BLaER1 (cell line): Measurements from ENCODE around the gene SLC23A2.
"Not testable (repeated sequence)": the region's sequence is repeated elsewhere in the genome, so short reads cannot be mapped to it uniquely, and the experiment has no call there.

Source experiments
- H3K27ac ChIP-seq: shearing (Covaris generic); formaldehyde crosslinking; 2 replicates; pipeline ENCODE4 v1.8.1; 2022
- H3K27me3 ChIP-seq: shearing (Covaris generic); formaldehyde crosslinking; 2 replicates; pipeline ENCODE4 v1.8.1; 2022
- H3K36me3 ChIP-seq: shearing (Covaris generic); formaldehyde crosslinking; 2 replicates; pipeline ENCODE4 v1.8.1; 2022
- H3K4me1 ChIP-seq: shearing (Covaris generic); formaldehyde crosslinking; 2 replicates; pipeline ENCODE4 v1.8.1; 2022
- H3K4me2 ChIP-seq: shearing (Covaris generic); formaldehyde crosslinking; 2 replicates; pipeline ENCODE4 v1.8.1; 2022
- H3K4me3 ChIP-seq: shearing (Covaris generic); formaldehyde crosslinking; 2 replicates; pipeline ENCODE4 v1.8.1; 2022
- H3K9ac ChIP-seq: shearing (Covaris generic); formaldehyde crosslinking; 2 replicates; pipeline ENCODE4 v1.8.1; 2022
- H3K9me3 ChIP-seq: shearing (Covaris generic); formaldehyde crosslinking; 2 replicates; pipeline ENCODE4 v1.8.1; 2022
- H4K20me1 ChIP-seq: shearing (Covaris generic); formaldehyde crosslinking; 2 replicates; pipeline ENCODE4 v1.8.1; 2022
- Cebpa-rat ChIP-seq: shearing (Covaris generic); IDR thresholded peaks from 2 replicates; pipeline ENCODE4 v1.8.1; 2022

SLC23A2 gene

DNA sequence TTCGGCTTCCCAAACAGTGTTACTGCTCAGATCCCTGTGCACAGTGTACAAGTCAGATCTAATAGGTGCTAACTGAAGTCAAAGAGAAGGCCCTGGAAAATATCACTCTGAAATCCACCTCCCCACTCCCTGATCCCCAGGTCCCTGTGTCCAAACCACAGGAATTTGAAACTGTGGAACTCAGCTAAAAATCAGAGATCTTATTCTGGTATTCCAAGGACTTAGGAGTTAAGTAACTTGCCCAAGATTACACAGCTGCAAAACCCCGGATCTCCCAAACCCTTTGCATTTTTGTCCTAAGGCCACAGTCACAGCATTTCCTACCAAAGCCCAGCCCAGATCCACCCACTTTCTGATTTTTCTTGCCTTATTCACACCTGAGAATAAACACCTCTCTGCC, 32.3 kb upstream of the SLC23A2 start:
- peaks cover 9% of the 10 kb centered on the region for H3K4me1 ChIP-seq

GRCh38 chr20:5031701-5032100, 30.4 kb upstream of the SLC23A2 start:
- H3K27me3 ChIP-seq, H3K4me1 ChIP-seq, H3K27ac ChIP-seq, H3K4me3 ChIP-seq, H4K20me1 ChIP-seq, H3K4me2 ChIP-seq, H3K36me3 ChIP-seq, H3K9ac ChIP-seq, H3K9me3 ChIP-seq: not testable (repeated sequence)

More for the DNA sequence above, 32.3 kb upstream of the SLC23A2 start:
- Histone ChIP-seq H3K27me3 (no peaks in the 10 kb centered on the region), H3K9me3 (no peaks in the 10 kb centered on the region), H3K27ac (no peak overlapping the region), H4K20me1 (no peaks in the 10 kb centered on the region), H3K4me2 (no peak overlapping the region), H3K9ac (no peak overlapping the region), H3K36me3 (no peaks in the 10 kb centered on the region), H3K4me3 (no peak overlapping the region)
- TF ChIP-seq Cebpa-rat: no peak

GRCh38 chr20:5031206-5031557, 29.9 kb upstream of the SLC23A2 start:
- no peak overlapping the region for H3K9ac ChIP-seq
- no peak overlapping the region for H3K4me2 ChIP-seq
- H3K36me3 ChIP-seq: no peaks in the 10 kb centered on the region
- TF ChIP-seq Cebpa-rat: no peak
- no peak overlapping the region for H3K27ac ChIP-seq
- H3K27me3 ChIP-seq: no peaks in the 10 kb centered on the region
- peaks cover 9% of the 10 kb centered on the region for H3K4me1 ChIP-seq
- no peaks in the 10 kb centered on the region for H3K9me3 ChIP-seq
- no peak overlapping the region for H3K4me3 ChIP-seq
- H4K20me1 ChIP-seq: no peaks in the 10 kb centered on the region

DNA sequence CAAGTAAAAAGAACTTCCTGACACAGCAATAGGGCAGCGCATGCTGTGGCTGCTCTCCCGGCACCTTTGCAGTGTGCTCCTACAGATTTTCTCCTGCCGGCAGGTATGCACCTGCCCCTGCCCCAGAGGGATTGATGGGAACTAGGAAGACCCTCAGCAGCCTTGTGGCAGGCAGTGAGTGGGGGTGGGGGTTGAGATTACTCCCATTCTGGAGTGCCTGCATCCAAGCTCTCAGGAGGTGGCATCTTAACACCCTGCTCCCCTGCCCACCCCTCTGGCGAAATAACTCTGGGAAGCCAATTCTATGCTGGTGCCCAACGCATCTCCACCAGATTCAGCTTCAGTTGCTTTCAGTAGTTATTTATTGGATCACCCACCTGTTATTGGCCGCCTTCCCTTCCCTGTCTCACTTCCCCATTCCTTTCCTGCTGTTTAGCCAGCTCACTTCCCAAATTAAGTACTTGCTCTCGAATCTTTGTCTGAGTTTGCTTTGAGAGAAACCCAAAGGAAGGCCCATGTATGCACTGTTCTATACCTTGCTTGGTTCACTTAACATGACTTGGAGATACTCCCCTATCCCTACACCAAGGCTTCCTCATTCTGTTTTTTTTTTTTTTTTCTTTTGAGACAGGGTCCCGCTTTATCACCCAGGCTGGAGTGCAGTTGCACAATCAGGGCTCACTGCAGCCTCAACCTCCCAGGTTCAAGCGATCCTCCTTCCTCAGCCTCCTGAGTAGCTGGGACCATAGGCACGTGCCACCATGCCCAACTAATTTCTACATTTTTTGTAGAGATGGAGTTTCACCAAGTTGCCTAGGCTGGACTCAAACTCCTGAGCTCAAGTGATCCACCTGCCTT, 29.3 kb upstream of the SLC23A2 start:
- H3K4me2 ChIP-seq: peak overlapping the region; percentile 36

GRCh38 chr20:5028258-5029059, 27.1 kb upstream of the SLC23A2 start:
- not testable (repeated sequence) for H3K4me3 ChIP-seq, H3K9me3 ChIP-seq, H3K4me2 ChIP-seq, H3K4me1 ChIP-seq, H3K36me3 ChIP-seq, H3K27ac ChIP-seq, H3K9ac ChIP-seq, H3K27me3 ChIP-seq, H4K20me1 ChIP-seq

More for the DNA sequence above, 29.3 kb upstream of the SLC23A2 start:
- no peaks in the 10 kb centered on the region for H3K27me3 ChIP-seq
- peaks cover 9% of the 10 kb centered on the region for H3K4me1 ChIP-seq
- no peak overlapping the region for H3K9ac ChIP-seq
- no peak overlapping the region for H3K4me3 ChIP-seq
- H3K36me3 ChIP-seq: no peaks in the 10 kb centered on the region
- no peaks in the 10 kb centered on the region for H3K9me3 ChIP-seq
- no peak for TF ChIP-seq Cebpa-rat
- no peaks in the 10 kb centered on the region for H4K20me1 ChIP-seq
- H3K27ac ChIP-seq: no peak overlapping the region

- H3K4me3 ChIP-seq: no peak overlapping the region
- H3K4me1 ChIP-seq: peaks cover under 1% of the 10 kb centered on the region; the same call in 1 of the 2 replicates
- no peaks in the 10 kb centered on the region for H4K20me1 ChIP-seq
- H3K9me3 ChIP-seq: no peaks in the 10 kb centered on the region
- no peak overlapping the region for H3K27ac ChIP-seq
- no peaks in the 10 kb centered on the region for H3K27me3 ChIP-seq
- H3K36me3 ChIP-seq: no peaks in the 10 kb centered on the region
- H3K9ac ChIP-seq: no peak overlapping the region
- H3K4me2 ChIP-seq: no peak overlapping the region
- no peak for TF ChIP-seq Cebpa-rat
These were observed 23.7 kb upstream of the SLC23A2 start for GRCh38 chr20:5024982-5025381.

GRCh38 chr20:5024103-5024502, 22.8 kb upstream of the SLC23A2 start:
- H3K9ac ChIP-seq: no peak overlapping the region
- H3K27ac ChIP-seq: no peak overlapping the region
- no peaks in the 10 kb centered on the region for H3K9me3 ChIP-seq
- H3K4me1 ChIP-seq: no peaks in the 10 kb centered on the region
- no peaks in the 10 kb centered on the region for H3K36me3 ChIP-seq
- H3K4me2 ChIP-seq: no peak overlapping the region
- no peaks in the 10 kb centered on the region for H3K27me3 ChIP-seq
- TF ChIP-seq Cebpa-rat: no peak
- H4K20me1 ChIP-seq: no peaks in the 10 kb centered on the region
- no peak overlapping the region for H3K4me3 ChIP-seq

DNA sequence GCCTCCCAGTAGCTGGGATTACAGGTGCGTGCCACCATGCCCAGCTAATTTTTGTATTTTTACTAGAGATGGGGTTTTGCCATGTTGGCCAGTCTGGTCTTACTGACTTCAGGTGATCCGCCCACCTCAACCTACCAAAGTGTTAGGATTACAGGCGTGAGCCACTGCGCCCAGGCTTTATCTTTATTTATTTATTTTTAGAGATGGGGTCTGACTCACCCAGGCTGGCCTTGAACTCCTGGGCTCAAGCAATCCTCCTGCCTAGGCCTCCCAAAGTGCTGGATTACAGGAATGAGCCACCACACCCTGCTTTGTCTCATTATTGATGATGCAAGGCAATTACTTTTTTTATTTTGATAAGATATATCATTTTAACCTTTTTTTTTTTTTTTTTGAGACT, 21.9 kb upstream of the SLC23A2 start:
- not testable (repeated sequence) for H3K4me2 ChIP-seq, H3K4me1 ChIP-seq, H3K27me3 ChIP-seq, H3K4me3 ChIP-seq, H3K27ac ChIP-seq, H3K9me3 ChIP-seq, H3K36me3 ChIP-seq, H4K20me1 ChIP-seq, H3K9ac ChIP-seq

DNA sequence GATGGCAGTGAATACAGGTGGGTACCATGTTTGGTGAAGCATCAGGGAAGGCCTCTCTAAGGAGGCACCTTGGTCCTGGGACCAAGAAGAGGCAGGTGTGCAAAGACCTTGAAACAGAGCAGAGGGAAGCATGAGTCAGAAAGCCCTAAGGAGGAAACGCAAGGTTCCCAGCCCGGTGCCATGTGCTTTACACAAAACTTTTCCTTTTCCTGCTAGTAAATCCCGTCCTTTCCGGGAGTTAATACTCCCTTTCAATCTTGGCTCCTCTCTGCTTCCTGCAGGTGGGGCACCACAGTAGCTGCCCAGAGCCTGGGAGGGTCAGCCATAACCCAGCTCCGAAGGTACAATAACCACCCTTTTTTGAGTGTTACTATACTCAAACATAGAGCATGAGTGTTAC, 19.4 kb upstream of the SLC23A2 start:
- H3K27ac ChIP-seq: no peak overlapping the region
- no peaks in the 10 kb centered on the region for H3K4me1 ChIP-seq
- no peaks in the 10 kb centered on the region for H3K9me3 ChIP-seq
- H3K27me3 ChIP-seq: no peaks in the 10 kb centered on the region
- no peak overlapping the region for H3K4me2 ChIP-seq
- H3K9ac ChIP-seq: no peak overlapping the region
- no peak overlapping the region for H3K4me3 ChIP-seq
- H4K20me1 ChIP-seq: no peaks in the 10 kb centered on the region
- no peak for TF ChIP-seq Cebpa-rat
- H3K36me3 ChIP-seq: no peaks in the 10 kb centered on the region

GRCh38 chr20:5013682-5014447, 12.6 kb upstream of the SLC23A2 start:
- Histone ChIP-seq H3K4me3 (no peak overlapping the region), H3K9ac (no peak overlapping the region), H4K20me1 (no peaks in the 10 kb centered on the region), H3K9me3 (no peaks in the 10 kb centered on the region), H3K36me3 (no peaks in the 10 kb centered on the region), H3K27me3 (no peaks in the 10 kb centered on the region), H3K27ac (no peak overlapping the region), H3K4me2 (no peak overlapping the region), H3K4me1 (peaks cover 11% of the 10 kb centered on the region)
- no peak for TF ChIP-seq Cebpa-rat
